ENCODE measurements around the gene IL1RL2. TPM values are rescaled to one million over a fixed set of nuclear protein-coding genes. Genes with fewer than 3 reads are reported as not detected.

The IL1RL2 gene
- total RNA-seq, 4 donors from 2014 or later: 0.17 to 0.44 TPM; not detected in 2

- no peak for TF ChIP-seq CTCF (IDR thresholded peaks at IDR 0.05; ENCODE audit: low read depth)
Observed at GRCh38 chr2:102149243-102149642, 37.6 kb upstream of the IL1RL2 start.

- TF ChIP-seq CTCF (IDR thresholded peaks at IDR 0.05; ENCODE audit: low read depth): no peak
Observed at GRCh38 chr2:102149644-102150455, 37.0 kb upstream of the IL1RL2 start.

GRCh38 chr2:102154364-102154763, 32.5 kb upstream of the IL1RL2 start:
- TF ChIP-seq CTCF (IDR thresholded peaks at IDR 0.05; ENCODE audit: low read depth): no peak

- TF ChIP-seq CTCF (IDR thresholded peaks at IDR 0.05; ENCODE audit: low read depth): no peak
Observed at GRCh38 chr2:102154946-102155702, 31.7 kb upstream of the IL1RL2 start.

GRCh38 chr2:102155703-102156515, 30.9 kb upstream of the IL1RL2 start:
- TF ChIP-seq CTCF (IDR thresholded peaks at IDR 0.05; ENCODE audit: low read depth): no peak

- TF ChIP-seq CTCF (IDR thresholded peaks at IDR 0.05; ENCODE audit: low read depth): no peak
Observed at GRCh38 chr2:102158011-102158755, 28.6 kb upstream of the IL1RL2 start.

Data from subcutaneous adipose tissue (tissue), 4 donors.